Endothelial cell (in vitro differentiated cells): ENCODE data around the gene NR1H2. TPM values are rescaled to one million over a fixed set of nuclear protein-coding genes. Genes with fewer than 3 reads are reported as not detected.

Source experiments
- DNase-seq: peaks from one replicate; pipeline ENCODE4 v3.0.0; 2021; ENCODE audit warnings: low spot score
- H3K27ac Mint-ChIP-seq: one replicate; pipeline ENCODE4 v1.8.0; 2021; ENCODE audit warnings: mixed read lengths, inconsistent platforms; ENCODE audit not compliant: unreplicated experiment
- H3K27me3 Mint-ChIP-seq: one replicate; pipeline ENCODE4 v1.8.0; 2021; ENCODE audit warnings: mild to moderate bottlenecking, moderate library complexity, mixed read lengths, inconsistent platforms; ENCODE audit not compliant: unreplicated experiment
- H3K36me3 Mint-ChIP-seq: one replicate; pipeline ENCODE4 v1.8.0; 2021; ENCODE audit warnings: mild to moderate bottlenecking, low read depth, mixed read lengths, inconsistent platforms; ENCODE audit not compliant: unreplicated experiment
- H3K4me1 Mint-ChIP-seq: one replicate; pipeline ENCODE4 v1.8.0; 2021; ENCODE audit warnings: mild to moderate bottlenecking, mixed read lengths, inconsistent platforms; ENCODE audit not compliant: unreplicated experiment
- H3K4me3 Mint-ChIP-seq: one replicate; pipeline ENCODE4 v1.8.0; 2021; ENCODE audit warnings: mild to moderate bottlenecking, mixed read lengths, inconsistent platforms; ENCODE audit not compliant: unreplicated experiment
- H3K9me3 Mint-ChIP-seq: one replicate; pipeline ENCODE4 v1.8.0; 2021; ENCODE audit warnings: mixed read lengths, inconsistent platforms; ENCODE audit not compliant: unreplicated experiment
- total RNA-seq: library from RNA; stranded (reverse); fragmentation: NEBNext Ultra II Directional; extraction: Animal tissue kit (Norgen Biotek cat#: 25700); gene quantifications from one replicate; pipeline ENCODE4 v1.2.1, GENCODE V29; 2021; ENCODE audit not compliant: unreplicated experiment
- TF ChIP-seq, protein P1 (sequence below): fragments of 200-600 bp; sonication (generic); IDR thresholded peaks from one replicate; pipeline ENCODE4 v1.5.0; 2021; ENCODE audit warnings: antibody characterized with exemption; ENCODE audit not compliant: unreplicated experiment

NR1H2 gene
- total RNA-seq, 1 donor from 2014 or later = 21.6 TPM

DNA sequence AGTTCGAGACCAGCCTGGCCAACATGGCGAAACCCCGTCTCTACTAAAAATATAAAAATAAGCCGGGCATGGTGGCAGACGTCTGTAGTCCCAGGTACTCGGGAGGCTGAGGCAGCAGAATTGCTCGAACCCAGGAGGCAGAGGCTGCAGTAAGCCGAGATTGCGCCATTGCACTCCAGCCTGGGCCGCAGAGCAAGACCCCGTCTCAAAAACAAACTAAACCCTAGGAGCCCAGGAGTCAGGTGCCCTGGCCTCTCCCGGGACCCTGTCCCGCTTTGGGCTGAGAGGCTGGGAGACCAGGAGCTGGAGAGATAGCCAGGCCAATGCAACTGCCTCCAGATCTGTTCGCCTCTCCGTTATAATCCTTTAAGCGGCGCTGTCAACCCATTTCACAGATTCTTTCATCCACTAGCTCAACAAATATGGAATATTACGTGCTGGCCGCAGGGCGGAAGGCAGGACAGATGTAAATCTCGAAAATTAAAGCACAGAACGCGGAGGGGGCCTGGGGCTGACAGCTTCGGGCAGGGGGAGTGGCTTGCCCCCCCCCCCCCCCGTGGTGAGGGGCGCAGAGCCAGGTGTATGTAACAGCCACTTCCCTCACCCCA, 51.2 kb downstream of the NR1H2 start:
- no peak overlapping the region for H3K4me3 Mint-ChIP-seq
- peaks cover 13% of the 10 kb centered on the region for H3K27me3 Mint-ChIP-seq
- TF ChIP-seq, protein P1, sequence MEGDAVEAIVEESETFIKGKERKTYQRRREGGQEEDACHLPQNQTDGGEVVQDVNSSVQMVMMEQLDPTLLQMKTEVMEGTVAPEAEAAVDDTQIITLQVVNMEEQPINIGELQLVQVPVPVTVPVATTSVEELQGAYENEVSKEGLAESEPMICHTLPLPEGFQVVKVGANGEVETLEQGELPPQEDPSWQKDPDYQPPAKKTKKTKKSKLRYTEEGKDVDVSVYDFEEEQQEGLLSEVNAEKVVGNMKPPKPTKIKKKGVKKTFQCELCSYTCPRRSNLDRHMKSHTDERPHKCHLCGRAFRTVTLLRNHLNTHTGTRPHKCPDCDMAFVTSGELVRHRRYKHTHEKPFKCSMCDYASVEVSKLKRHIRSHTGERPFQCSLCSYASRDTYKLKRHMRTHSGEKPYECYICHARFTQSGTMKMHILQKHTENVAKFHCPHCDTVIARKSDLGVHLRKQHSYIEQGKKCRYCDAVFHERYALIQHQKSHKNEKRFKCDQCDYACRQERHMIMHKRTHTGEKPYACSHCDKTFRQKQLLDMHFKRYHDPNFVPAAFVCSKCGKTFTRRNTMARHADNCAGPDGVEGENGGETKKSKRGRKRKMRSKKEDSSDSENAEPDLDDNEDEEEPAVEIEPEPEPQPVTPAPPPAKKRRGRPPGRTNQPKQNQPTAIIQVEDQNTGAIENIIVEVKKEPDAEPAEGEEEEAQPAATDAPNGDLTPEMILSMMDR = no peak
- H3K36me3 Mint-ChIP-seq = no peaks in the 10 kb centered on the region
- no peak overlapping the region for H3K27ac Mint-ChIP-seq
- no peaks in the 10 kb centered on the region for H3K9me3 Mint-ChIP-seq
- no peak for DNase-seq
- peaks cover 4% of the 10 kb centered on the region for H3K4me1 Mint-ChIP-seq

GRCh38 chr19:50427997-50428425, 51.8 kb downstream of the NR1H2 start:
- H3K9me3 Mint-ChIP-seq = peaks cover 1% of the 10 kb centered on the region
- TF ChIP-seq, protein P1 = no peak
- no peak overlapping the region for H3K27ac Mint-ChIP-seq
- H3K27me3 Mint-ChIP-seq = peaks cover 13% of the 10 kb centered on the region
- H3K36me3 Mint-ChIP-seq = no peaks in the 10 kb centered on the region
- DNase-seq = no peak
- peaks cover 4% of the 10 kb centered on the region for H3K4me1 Mint-ChIP-seq
- H3K4me3 Mint-ChIP-seq = no peak overlapping the region

DNA sequence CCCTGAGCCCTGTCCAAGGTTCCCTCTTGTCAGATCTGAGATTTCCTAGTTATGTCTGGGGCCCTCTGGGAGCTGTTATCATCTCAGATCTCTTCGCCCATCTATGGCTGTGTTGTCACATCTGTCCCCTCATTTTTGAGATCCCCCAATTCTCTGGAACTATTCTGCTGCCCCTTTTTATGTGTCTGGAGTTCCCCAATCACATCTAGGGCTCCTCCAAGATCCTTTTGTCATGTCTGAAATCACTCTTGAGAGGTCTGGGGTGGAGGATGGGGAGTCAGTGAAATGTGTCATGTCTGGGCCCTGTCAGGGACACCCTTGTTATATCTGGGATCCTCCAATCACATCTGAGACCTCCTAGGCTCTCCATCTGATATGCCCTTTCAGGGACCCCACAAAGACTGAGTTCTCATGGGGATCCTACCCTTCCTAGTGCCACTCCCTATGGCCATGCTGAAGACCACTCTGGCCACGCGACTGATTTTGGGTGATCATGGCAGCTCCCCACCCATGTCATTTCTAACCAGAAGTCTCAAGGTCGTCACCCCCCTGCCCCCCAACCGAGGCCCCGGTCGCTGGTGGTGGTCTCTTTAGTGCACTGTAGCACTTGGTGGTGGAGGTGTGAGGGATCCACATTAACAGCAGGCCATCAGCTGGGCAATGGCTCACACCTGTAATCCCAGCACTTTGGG, 52.7 kb downstream of the NR1H2 start:
- no peaks in the 10 kb centered on the region for H3K36me3 Mint-ChIP-seq
- H3K27me3 Mint-ChIP-seq = peaks cover 14% of the 10 kb centered on the region
- DNase-seq = no peak

DNA sequence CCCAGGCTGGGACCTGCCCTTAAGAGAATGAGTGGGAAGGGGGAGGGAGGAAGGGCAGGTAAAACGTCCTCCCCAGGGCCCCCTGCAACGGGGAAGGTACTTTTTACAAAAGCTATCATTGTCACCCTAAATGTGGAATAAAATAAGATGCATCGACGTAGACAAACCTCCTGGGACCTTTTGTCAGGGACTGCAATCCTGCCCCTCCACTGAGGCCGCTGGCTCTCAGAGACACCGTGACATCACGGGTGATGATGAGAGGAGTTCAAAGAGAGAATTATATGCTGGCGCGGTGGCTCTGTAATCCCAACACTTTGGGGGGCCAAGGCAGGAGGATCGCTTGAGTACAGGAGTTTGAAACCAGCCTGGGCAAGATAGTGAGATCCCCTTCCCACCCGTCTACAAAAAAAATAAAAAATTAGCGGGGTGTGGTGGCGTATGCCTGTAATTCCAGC, 54.7 kb downstream of the NR1H2 start:
- peak overlapping the region; percentile 86 for H3K27ac Mint-ChIP-seq
- H3K9me3 Mint-ChIP-seq = peaks cover 4% of the 10 kb centered on the region
- H3K36me3 Mint-ChIP-seq = no peaks in the 10 kb centered on the region
- H3K4me3 Mint-ChIP-seq = peak overlapping the region; percentile 89
- H3K27me3 Mint-ChIP-seq = peaks cover 8% of the 10 kb centered on the region
- TF ChIP-seq, protein P1 = no peak
- no peak for DNase-seq
- peaks cover 4% of the 10 kb centered on the region for H3K4me1 Mint-ChIP-seq

More for the DNA sequence above, 52.7 kb downstream of the NR1H2 start:
- peaks cover 4% of the 10 kb centered on the region for H3K9me3 Mint-ChIP-seq
- TF ChIP-seq, protein P1 = no peak
- peaks cover 4% of the 10 kb centered on the region for H3K4me1 Mint-ChIP-seq
- no peak overlapping the region for H3K27ac Mint-ChIP-seq
- no peak overlapping the region for H3K4me3 Mint-ChIP-seq
